Measurements from ENCODE around the gene GAPT. TPM values are rescaled to one million over a fixed set of nuclear protein-coding genes. Genes with fewer than 3 reads are reported as not detected.

GAPT gene
- total RNA-seq, result not detected in 2 replicates

DNA sequence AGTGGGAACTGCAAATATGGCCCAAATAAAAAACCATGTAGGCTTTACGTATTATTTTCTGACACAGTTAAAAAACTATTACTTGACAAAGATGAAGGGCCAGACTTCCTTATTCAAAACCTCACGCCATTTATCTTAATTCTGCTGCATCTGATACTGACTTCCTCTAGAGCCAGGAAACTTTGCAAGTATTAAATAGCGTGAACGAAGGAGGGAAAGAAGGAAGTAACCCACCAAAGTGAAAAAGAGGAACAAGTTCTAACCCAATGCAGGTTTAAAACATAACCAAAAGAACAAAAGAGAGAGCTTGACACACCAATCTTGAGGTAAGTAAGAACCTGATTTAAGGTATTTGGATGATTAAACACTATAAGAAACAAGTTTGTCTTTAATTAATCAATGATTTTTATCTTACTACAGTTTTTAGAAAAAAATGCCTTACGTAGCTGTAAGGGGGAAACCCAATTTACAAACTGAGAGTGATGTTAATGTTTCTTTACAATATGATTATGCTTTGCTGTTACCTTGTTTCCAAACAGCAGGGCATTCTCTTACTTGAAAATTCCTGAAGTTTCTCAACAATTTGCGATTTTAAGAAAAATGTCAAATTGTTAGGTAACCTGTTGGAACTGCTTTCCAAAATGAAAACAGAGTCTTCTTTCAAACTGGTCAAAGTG lies at the start of gene GAPT:
TSS of gene GAPT (plus strand) at position 220 of the 677 bp plus-strand sequence. CDS start 3,102 bp downstream, outside the sequence.
- no peak for DNase-seq (ENCODE audit: low read depth in 2 of 2)

DNA sequence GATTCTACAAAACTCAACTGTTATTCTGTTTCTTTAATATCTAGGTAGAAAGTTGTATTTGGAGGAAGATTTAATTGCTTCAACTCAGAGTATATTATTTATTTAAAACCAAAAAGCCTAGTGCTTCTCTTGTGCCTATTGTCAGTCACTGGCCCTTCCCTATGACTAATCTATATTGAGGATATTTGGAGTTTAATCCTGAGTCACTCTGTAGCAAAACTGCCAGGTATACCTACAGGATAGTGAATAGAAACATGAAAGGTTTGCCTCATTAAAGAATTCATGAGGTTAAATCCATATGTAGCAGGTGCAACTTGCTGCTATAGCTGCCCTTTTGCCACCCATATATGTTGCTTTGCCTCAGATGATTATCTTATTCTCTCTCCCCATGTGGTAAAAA lies 46.4 kb upstream of the GAPT start:
- DNase-seq (ENCODE audit: low read depth in 2 of 2), result no peak

DNA sequence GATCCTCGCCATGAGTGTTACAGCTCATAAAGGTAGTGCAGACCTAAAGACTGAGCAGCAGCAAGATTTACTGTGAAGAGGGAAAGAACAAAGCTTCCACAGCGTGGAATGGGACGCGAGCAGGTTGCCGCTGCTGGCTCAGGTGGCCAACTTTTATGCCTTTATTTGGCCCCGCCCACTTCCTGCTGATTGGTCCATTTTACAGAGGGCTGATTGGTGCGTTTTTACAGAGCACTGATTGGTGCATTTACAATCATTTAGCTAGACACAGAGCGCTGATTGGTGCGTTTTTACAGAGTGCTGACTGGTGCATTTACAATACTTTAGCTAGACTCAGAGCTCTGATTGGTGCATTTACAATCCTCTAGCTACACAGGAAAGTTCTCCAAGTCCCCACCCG lies 45.2 kb upstream of the GAPT start:
- no peak for DNase-seq (ENCODE audit: low read depth in 2 of 2)

DNA sequence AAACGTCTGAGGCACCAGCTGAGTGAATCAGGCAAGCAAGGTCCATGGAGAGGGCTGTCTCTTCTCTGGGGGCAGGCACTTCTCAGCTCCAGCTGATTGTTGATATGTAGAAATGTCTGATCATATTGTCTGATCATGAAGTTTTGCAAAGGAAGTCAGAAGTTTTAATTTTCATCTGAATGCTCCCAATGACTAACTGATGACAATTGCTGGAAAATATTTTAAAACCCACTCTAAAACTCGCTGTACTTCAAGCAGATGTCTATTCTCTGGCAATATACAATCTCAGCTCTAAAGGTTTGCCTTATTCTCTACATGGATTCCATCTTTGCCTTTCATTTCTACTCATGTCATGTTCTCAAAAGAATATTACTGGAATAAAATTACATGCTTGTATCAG lies 44.0 kb upstream of the GAPT start:
- peak in 1 of 2 donors; percentile 23 for DNase-seq (ENCODE audit: low read depth in 2 of 2)

DNA sequence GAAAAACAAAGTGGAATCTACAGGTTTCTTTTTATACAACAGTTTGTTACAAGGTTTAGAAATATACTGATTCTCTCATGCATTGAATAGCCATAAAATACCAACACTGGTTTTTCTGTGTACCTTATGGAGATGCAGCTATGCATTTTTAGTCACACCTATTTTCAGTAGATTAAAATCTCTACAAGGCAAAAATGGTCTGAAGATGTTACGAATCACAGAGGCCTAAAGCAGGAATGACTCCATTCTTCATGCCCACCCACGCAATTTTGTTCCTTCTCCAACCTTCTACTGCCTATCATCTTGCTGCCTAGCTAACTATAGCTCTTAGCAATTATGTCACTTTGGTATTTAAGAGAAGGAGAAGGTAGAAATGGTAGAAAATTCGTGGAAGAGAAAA lies 41.2 kb upstream of the GAPT start:
- no peak for DNase-seq (ENCODE audit: low read depth in 2 of 2)

DNA sequence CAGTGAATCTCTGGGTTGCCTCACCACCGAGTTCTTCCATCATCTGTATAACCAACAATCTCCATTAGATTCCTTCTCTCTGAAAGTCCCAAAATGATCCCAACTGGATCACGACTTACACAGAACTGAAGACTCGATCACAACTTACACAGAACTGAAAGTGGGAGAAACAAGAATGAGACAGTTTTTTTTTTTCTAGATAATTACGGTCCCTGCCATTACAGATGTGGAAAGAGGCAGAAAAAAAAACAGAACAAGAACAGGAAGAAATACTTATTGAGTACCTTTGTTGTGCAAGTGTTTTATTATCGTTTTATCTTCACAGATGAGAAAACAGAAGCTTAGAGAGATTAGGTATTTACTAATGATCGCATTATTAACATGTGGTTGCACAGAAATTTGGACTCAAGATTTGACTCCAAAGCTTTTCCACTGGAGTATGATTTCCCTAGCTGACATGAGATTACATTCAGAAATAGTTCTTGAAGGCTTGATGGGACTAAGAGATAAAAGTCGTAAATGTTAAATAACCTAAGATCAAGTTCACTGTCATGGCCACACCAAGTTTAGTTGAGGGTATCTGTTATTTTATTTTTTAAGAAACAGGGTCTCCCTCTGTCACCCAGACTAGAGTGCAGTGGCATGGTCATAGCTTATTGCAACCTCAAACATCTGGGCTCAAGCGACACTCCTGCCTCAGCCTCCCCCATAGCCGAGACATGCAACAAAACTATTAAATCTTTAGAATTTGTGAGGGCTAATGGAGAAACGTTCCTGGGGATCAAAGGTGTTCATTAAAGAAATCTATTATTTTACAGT lies 40.2 kb upstream of the GAPT start:
- peak; percentile 18 to 59 for DNase-seq (ENCODE audit: low read depth in 2 of 2)

DNA sequence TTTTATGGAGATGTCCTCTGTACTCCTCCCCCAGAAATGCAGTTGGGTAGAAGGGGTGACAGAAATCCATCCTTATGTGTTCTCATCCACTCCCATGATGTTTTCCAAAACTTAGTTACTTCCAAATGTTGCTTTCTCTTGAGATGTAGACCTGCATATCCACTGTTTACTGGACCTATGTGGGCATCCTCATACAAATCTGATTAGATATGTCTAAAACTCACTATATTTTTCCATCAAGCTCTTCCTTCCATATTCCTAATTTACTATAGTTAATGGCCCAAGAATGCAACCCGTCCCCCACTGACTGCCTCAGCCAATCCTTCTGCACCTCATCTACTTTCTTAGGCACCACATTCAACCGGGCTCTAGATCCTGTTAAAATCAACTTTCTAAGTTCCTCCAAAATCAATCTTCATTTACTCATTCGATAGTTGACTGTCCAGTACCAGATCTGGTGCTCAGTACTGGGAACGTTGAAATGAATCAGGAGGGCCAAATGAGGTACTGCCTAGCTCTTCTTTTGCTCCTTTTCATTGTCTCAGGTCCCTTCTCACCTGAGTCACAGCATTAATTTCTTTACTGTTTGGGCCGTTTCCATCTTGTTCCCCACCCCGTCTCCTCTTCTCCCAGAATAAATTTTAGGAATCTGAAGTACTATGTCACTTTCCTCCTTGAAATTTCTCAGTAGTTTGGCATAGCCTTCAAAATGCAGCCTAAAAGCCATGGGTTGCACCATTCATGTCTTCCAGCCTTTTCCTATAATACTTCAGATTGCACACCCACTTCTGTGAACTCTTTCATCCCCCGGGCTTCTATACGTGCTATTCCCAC lies 39.3 kb upstream of the GAPT start:
- peak; percentile 40 to 70 for DNase-seq (ENCODE audit: low read depth in 2 of 2)

DNA sequence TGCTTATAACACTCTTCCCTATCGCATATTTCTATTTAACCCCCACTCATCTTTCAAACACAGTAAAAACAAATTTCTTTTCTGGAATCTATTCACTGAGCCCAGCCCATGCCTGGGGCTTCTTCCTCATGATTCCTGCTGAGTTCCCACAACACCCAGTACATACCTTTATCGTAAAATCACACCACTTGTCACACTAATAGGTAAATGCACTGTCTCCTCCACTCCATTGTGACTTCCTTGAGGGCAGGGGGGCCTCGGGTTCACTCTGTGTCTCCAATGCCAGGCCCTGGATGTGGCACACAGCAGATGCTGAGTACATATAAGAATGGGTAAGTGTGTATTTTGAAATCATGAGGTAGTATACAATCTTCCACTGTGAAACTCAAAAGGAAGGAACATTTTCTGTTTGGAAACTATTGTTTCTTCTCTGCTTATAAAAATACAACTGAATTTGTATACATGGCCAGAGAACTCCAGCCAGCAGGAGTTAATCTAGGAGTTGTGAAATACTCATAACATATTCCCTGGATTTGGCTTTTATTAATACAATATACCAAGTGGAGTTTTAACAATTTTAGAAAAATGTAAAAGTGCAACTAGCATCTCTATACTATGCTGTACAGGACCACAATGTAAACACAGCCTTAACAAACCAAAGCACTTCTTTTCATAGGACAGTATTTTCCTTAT lies 38.5 kb upstream of the GAPT start:
- DNase-seq (ENCODE audit: low read depth in 2 of 2), result peak; percentile 53 to 59

DNA sequence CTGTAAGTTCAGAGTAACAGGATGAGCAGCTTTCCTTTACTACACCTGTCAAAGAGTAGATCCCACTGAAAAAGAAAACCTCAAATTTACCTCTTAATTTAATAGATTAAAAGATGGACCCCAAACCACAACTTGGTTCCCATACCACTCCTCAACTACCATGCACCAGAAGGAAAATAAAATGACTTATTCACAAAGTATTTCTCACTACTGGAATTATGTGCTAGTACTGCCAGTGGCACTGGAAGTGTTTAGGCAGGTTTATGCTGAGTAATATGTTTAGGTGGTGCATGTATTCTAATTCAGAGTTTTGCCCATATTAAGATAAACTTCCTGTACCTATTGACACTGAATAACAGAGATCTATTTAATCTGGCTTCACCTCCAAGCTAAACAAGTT lies 37.9 kb upstream of the GAPT start:
- DNase-seq (ENCODE audit: low read depth in 2 of 2), result peak; percentile 15 to 21

DNA sequence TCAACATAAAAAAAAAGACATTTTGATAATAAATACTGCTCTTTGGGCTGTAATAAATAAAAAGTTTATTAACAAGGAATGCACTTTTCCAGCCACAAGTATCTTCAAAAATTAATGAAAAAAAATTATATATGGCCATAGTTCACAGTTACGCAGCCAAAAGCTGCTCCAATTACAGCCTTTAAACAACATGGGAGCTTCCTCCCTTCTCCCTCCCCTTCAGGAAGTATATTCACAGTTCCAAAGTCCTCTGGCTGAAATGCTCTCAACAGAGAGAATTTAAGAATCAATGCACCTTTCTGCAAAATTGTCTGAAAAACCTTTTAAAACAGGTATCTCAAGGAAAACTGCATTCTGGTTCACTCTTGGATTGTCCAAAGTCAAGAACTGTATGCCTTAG lies 37.2 kb upstream of the GAPT start:
- peak; percentile 20 to 21 for DNase-seq (ENCODE audit: low read depth in 2 of 2)

DNA sequence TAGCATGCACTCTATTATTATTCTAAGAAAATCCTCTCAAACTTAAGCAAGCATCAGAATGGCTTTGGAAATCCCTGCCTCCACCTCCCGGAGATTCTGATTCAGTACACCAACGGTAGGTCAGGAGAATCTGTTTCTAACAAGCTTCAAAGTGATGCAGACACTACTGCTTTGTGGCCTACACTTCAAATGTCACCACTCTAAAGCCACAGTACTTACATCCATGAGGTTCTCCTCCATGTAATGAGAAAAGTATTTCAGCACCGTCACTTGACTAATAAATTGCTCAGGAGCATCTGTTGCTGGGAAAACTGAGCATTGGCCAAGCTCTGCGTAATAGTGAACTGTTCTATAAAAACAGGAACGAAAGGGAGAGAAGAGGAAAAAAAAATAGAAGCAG lies 36.2 kb upstream of the GAPT start:
- DNase-seq (ENCODE audit: low read depth in 2 of 2), result peak; percentile 12 to 33

DNA sequence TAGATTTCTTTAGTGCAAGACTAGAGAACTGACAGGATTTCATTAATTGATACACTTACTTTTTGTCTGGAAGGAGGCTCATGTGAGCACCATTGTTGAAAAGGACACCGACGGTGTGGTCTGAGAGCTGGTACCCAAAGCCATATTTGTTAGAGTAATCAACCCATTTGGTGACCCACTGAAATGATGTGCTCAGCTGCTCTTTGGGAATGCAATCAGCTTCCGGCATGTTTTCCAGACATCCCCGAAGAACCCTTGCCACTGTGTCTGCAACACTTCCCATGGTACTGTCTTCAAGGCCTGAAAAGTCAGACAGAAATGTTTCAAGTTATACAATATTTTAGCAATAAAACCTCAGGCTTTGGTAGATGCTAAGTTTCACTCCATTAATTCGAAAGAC lies 35.8 kb upstream of the GAPT start:
- peak in 1 of 2 donors; percentile 50 for DNase-seq (ENCODE audit: low read depth in 2 of 2)

DNA sequence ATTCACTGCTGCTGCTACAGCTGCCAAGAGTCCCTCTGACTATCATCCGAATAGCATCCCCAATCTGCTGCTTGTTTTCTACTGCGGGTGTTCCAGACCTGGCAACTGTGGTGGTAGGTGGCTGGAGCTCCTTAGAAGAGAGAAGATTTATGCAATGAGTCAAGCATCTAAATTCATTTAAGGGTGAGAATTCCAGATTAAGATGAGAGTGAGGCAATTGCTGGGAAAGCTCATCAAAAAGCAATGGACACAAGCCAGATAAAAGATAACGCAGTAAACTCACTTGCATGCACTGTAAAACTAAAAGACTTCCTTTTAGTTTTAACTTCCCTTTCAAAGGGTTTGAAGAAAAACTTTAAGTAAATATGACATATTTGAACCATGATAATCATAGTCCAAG lies 35.2 kb upstream of the GAPT start:
- DNase-seq (ENCODE audit: low read depth in 2 of 2), result peak in 1 of 2 donors; percentile 23

DNA sequence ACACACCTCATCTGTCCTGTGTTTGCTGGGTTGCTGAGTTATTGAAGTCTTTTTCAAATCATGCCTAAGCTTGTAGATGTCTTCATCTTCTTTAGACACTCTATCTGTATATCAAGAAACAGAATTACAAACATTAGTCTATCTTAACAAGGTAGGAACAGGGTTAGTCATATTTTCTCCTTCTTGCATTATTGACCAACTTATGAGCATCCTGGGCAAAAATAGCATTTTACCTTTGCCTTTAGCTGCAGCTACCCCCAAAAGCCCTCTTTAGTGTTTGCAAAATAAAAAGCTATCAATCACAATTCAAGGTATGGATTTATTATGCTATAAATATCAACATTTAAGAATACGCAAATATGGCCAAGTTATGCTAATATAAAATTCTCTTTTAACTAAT lies 34.7 kb upstream of the GAPT start:
- DNase-seq (ENCODE audit: low read depth in 2 of 2), result peak in 1 of 2 donors; percentile 13

DNA sequence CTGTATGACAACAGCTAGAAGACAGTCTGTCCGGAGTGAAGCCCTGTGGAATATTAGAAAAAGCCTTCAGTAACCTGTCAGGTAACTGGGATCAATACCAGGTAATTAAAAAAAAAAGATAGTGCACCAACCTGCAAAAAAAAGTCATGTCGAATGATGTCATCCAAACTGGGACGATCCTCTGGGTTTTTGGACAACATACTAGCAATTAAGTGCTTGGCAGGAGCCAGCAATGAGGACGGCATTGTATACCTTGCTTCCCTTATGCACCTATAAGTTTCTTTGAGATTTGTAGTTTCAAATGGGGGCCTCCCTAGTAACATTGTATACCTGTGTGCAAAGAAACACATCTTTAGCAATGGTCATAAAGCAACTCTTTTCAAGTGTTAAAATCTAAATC lies 34.2 kb upstream of the GAPT start:
- DNase-seq (ENCODE audit: low read depth in 2 of 2), result peak; percentile 42 to 52

DNA sequence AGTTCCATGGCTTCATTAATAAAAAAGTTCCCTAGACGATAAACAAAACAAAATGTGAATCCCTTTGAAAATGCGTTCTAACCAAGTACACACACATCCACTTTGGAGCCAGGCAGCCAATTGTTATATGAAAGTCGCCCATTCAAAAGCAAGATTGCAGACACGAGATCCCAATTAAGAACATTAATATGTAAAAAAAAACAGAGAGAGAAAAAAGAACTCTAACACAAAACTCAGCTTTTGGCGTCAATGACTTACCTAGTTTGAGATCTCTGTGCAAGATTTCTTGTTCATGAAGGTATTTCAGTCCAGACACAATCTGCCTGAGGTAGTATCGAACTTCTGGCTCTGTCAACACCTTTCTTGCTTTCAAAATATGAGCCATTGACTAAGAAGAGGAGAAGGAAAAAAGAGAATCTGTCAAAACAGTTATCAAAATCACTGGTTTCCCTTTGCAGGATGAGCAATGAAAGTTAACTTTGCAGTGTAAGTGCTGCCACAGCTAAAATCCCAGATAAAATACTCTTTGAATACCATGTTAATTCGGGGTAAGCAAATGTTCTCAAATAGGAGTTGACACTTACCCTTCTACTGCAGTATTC lies 33.0 kb upstream of the GAPT start:
- peak; percentile 28 to 29 for DNase-seq (ENCODE audit: low read depth in 2 of 2)

DNA sequence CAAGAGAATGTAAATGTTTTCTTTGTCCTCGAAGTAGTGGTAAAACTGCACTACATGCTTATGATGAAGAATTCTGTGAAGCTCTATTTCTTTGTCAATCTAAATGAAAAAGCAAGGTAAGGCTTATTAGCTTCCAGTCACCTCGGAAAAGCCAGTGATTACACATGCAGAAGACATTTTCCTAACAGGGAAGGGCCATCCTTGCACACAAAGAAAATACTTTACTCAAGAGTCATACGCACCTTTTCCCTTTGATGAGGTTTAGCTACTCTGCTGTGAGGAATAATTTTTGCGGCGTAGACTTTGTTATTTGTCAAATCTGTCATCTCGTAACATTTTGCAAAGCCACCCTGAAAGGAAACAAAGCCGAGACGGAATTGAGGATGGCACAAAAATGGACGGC lies 32.5 kb upstream of the GAPT start:
- peak; percentile 41 to 53 for DNase-seq (ENCODE audit: low read depth in 2 of 2)

DNA sequence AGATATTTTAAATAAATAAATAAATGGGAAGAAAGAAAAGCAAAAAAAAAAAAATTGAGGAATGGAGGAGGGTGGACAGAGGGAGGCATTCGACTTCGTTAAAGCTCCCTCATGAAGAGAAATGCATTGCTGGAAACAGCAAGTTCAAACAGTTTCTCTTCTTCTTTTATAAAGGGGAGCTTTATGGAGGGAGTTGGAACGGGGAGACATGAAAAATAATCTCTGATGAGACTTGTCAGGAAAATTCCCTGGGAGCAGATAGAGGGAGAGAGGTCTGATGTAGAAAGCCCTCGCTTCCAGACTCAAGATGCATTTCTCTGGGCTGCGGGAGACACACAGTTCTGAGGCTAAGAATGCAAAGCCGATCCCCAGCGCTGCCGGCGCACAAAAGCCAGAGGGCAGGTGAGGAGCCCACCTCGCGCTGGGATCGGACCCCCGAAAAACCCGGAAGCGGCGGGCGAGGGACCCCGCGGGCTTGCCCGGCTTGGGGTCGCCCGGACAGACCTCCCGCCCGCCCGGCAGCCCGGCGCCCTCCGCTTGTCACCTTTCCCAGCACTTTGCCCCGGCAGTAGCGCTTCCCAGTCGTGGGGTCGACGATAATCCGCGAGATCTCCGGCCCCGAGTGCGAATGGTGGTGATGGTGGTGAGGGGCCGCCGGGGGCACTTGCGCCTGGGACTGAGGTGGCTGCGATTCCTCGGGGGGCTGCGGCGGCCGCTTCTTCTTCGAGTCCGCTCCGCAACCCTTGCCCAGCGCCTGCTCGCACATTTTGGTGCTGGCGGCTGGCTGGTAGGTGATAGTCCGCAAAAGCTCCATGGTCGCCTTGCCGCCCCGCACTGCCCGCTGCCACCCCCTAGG lies 31.9 kb upstream of the GAPT start:
- DNase-seq (ENCODE audit: low read depth in 2 of 2), result peak; percentile 46 to 52

DNA sequence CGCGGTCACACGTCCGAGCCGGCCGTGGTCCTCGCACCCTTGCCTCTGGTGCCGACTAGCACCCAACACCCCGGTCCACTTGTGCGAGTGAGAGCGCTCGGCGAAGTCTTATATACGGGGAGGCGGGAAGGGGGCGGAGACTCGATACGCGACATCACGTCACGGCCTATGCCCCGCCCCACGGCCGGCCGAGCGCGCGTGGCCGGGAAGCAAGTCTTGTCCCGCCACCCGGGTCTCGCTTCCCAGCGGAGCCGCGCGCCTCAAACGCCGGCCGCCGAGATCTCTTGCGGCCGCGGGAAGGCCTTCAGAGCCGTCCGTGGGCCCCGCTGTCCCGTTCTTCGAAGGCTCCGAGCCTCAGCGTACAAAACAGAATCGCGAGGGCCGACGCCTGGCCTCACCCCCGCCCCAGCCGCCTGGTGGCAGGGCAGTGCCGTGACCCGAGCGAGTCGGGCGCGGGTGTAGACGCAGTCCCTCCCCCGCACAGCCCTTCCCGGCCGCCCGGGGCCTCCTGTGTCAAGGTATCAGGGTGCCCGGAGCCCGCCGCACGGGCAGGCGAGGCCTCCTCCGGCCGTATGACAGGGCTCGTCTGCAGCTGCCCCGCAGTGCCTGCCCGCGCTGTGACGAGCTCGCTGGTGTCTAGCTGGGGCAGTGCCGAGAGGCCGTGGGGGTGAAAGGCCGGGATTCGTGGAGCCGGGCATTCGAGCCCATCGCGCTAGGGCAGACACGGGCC lies 31.1 kb upstream of the GAPT start, which contains the start of gene PLK2:
TSS of gene PLK2 (minus strand) at position 85 of the 730 bp plus-strand sequence. CDS start 127 bp downstream, outside the sequence.
- peak; percentile 97 to 98 for DNase-seq (ENCODE audit: low read depth in 2 of 2)
